ENCODE results near the gene KIF15.

- no peak for TF ChIP-seq CTCF (IDR thresholded peaks at IDR 0.05; ENCODE audit: low read depth, low read length, poor library complexity, severe bottlenecking)
- TF ChIP-seq EZH2phosphoT487 (IDR thresholded peaks at IDR 0.05; ENCODE audit: borderline replicate concordance, low read length): no peak
Measured at GRCh38 chr3:44729384-44729910, 32.1 kb upstream of the KIF15 start, which contains the start of gene ZNF501.
